Ishikawa (cell line): ENCODE results near the gene MMAB.

Experiments used
- CEBPB ChIP-seq: IDR thresholded peaks from 2 replicates; pipeline ENCODE4 v1.6.1; 2012
- CREB1 ChIP-seq: IDR thresholded peaks from 2 replicates; pipeline ENCODE4 v1.6.1; 2012; ENCODE audit warnings: low read depth
- EGR1 ChIP-seq: IDR thresholded peaks from 2 replicates; pipeline ENCODE4 v1.6.1; 2012
- EP300 ChIP-seq: IDR thresholded peaks from 2 replicates; pipeline ENCODE4 v1.6.1; 2012; ENCODE audit warnings: borderline replicate concordance
- FOXM1 ChIP-seq: IDR thresholded peaks from 2 replicates; pipeline ENCODE4 v1.6.1; 2012; ENCODE audit warnings: low read depth, borderline replicate concordance
- NFIC ChIP-seq: IDR thresholded peaks from 2 replicates; pipeline ENCODE4 v1.6.1; 2012
- RAD21 ChIP-seq: IDR thresholded peaks from 2 replicates; pipeline ENCODE4 v1.6.1; 2012; ENCODE audit warnings: low read depth
- REST ChIP-seq: IDR thresholded peaks from 2 replicates; pipeline ENCODE4 v1.6.1; 2012; ENCODE audit warnings: low read depth, mild to moderate bottlenecking
- TAF1 ChIP-seq: IDR thresholded peaks from 2 replicates; pipeline ENCODE4 v1.6.1; 2012; ENCODE audit warnings: low read depth, mild to moderate bottlenecking
- TCF12 ChIP-seq: IDR thresholded peaks from 2 replicates; pipeline ENCODE4 v1.6.1; 2012; ENCODE audit warnings: low read depth
- TEAD4 ChIP-seq: IDR thresholded peaks from 2 replicates; pipeline ENCODE4 v1.6.1; 2012
- USF1 ChIP-seq: IDR thresholded peaks from 2 replicates; pipeline ENCODE4 v1.6.1; 2012
- YY1 ChIP-seq: IDR thresholded peaks from 2 replicates; pipeline ENCODE4 v1.6.1; 2012; ENCODE audit warnings: low read depth
- ZBTB7A ChIP-seq: IDR thresholded peaks from 2 replicates; pipeline ENCODE4 v1.6.1; 2012; ENCODE audit warnings: low read depth
- TF ChIP-seq, protein P1 (sequence below): IDR thresholded peaks from 2 replicates; pipeline ENCODE4 v1.6.1; 2012

Gene MMAB

GRCh38 chr12:109588461-109589239 is 15.3 kb upstream of the MMAB start:
- TF ChIP-seq EGR1, result no peak
- TF ChIP-seq USF1, result no peak
- TF ChIP-seq RAD21, result no peak
- no peak for TF ChIP-seq REST
- no peak for TF ChIP-seq TAF1
- no peak for TF ChIP-seq CREB1
- TF ChIP-seq, protein P1, sequence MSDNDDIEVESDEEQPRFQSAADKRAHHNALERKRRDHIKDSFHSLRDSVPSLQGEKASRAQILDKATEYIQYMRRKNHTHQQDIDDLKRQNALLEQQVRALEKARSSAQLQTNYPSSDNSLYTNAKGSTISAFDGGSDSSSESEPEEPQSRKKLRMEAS, result no peak
- no peak for TF ChIP-seq EP300
- TF ChIP-seq TCF12, result no peak
- no peak for TF ChIP-seq YY1
- TF ChIP-seq FOXM1, result no peak

DNA sequence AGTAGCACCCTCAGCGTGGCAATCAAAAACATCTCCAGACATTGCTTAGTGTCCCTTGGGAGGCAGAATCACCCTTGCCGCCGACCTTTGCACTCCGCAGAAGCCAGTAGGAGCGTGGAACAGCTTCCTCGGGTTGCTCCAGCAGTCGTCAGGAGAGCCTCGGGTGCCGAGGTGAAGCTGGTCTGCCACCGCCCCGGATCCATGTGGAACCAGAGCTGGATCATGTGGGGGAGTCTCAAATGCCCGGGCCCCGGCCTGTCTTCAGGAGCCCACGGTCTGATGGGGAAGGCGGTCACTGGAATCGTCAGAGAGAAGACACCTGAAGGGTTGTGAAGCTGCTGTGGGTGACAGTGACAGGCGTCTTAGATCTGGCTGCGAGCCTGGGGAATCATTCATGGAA is 14.6 kb upstream of the MMAB start:
- TF ChIP-seq CREB1 (no peak), ZBTB7A (no peak), USF1 (no peak), TEAD4 (no peak), TAF1 (no peak), NFIC (no peak), REST (no peak), YY1 (no peak), FOXM1 (no peak), RAD21 (no peak), EGR1 (no peak)
- TF ChIP-seq, protein P1, result no peak

GRCh38 chr12:109586385-109587296 is 13.3 kb upstream of the MMAB start:
- TF ChIP-seq, protein P1, result no peak
- TF ChIP-seq TEAD4, result no peak
- TF ChIP-seq TAF1, result no peak
- no peak for TF ChIP-seq RAD21
- TF ChIP-seq EGR1, result no peak
- no peak for TF ChIP-seq REST
- no peak for TF ChIP-seq YY1
- no peak for TF ChIP-seq CREB1
- TF ChIP-seq TCF12, result no peak
- no peak for TF ChIP-seq ZBTB7A
- no peak for TF ChIP-seq CEBPB
- TF ChIP-seq EP300, result no peak
- no peak for TF ChIP-seq FOXM1
- TF ChIP-seq NFIC, result no peak
- TF ChIP-seq USF1, result no peak
